Measurements from ENCODE around the gene RTCA. TPM values are rescaled to one million over a fixed set of nuclear protein-coding genes. Genes with fewer than 3 reads are reported as not detected.

Gene RTCA
- total RNA-seq, 1 experiment from 2014 or later = 33.6 TPM

GRCh38 chr1:100230765-100231164 is 35.3 kb upstream of the RTCA start:
- Mint-ChIP-seq H3K4me3 (no peak overlapping the region), H3K27ac (no peak overlapping the region), H3K4me1 (peaks cover 0 to 3% of the 10 kb centered on the region in 2 experiments; a peak in 2 of 4 replicates), H3K36me3 (ENCODE audit: insufficient read depth in 1 of 3, low read depth in 3 of 3) (peaks cover 7 to 56% (median 49%) of the 10 kb centered on the region in 3 experiments; a peak in 6 of 7 replicates), H3K9me3 (no peaks in the 10 kb centered on the region), H3K27me3 (ENCODE audit: low read depth) (no peaks in the 10 kb centered on the region)
- no peak overlapping the region for H3K56ac ChIP-seq (ENCODE audit: insufficient read length, low read depth, low read length)
- H2AK5ac ChIP-seq (ENCODE audit: insufficient read length, low read length) = no peak overlapping the region
- no peak overlapping the region for H4K5ac ChIP-seq (ENCODE audit: insufficient read length, low read depth, low read length)
- no peaks in the 10 kb centered on the region for H4K20me1 ChIP-seq (ENCODE audit: control insufficient read depth, insufficient read depth, insufficient read length)
- H3K23ac ChIP-seq (ENCODE audit: insufficient read length, low read depth, low read length) = no peak overlapping the region
- no peak overlapping the region for H2BK15ac ChIP-seq (ENCODE audit: low read depth, low read length)
- H3K27ac ChIP-seq (ENCODE audit: insufficient read length, low read depth, low read length) = no peak overlapping the region
- H3K9ac ChIP-seq (ENCODE audit: extremely low read depth, insufficient read length, low read length) = no peak overlapping the region
- H3K14ac ChIP-seq (ENCODE audit: insufficient read depth, low read length) = no peak overlapping the region
- H3K18ac ChIP-seq (ENCODE audit: insufficient read length, low read depth, low read length) = no peak overlapping the region
- H3K4ac ChIP-seq (ENCODE audit: low read depth, low read length) = no peak overlapping the region
- H3K79me1 ChIP-seq (ENCODE audit: insufficient read depth, low read depth, low read length, poor library complexity, severe bottlenecking) = no peaks in the 10 kb centered on the region
- H2AFZ ChIP-seq (ENCODE audit: low read length) = no peak overlapping the region
- no peak overlapping the region for H2BK20ac ChIP-seq (ENCODE audit: low read depth, low read length, poor library complexity, severe bottlenecking)
- H2BK5ac ChIP-seq (ENCODE audit: insufficient read length, low read length) = no peak overlapping the region
- TF ChIP-seq, protein P1, sequence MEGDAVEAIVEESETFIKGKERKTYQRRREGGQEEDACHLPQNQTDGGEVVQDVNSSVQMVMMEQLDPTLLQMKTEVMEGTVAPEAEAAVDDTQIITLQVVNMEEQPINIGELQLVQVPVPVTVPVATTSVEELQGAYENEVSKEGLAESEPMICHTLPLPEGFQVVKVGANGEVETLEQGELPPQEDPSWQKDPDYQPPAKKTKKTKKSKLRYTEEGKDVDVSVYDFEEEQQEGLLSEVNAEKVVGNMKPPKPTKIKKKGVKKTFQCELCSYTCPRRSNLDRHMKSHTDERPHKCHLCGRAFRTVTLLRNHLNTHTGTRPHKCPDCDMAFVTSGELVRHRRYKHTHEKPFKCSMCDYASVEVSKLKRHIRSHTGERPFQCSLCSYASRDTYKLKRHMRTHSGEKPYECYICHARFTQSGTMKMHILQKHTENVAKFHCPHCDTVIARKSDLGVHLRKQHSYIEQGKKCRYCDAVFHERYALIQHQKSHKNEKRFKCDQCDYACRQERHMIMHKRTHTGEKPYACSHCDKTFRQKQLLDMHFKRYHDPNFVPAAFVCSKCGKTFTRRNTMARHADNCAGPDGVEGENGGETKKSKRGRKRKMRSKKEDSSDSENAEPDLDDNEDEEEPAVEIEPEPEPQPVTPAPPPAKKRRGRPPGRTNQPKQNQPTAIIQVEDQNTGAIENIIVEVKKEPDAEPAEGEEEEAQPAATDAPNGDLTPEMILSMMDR (conservative IDR thresholded peaks at IDR 0.05) = no peak
- no peaks in the 10 kb centered on the region for H3K79me2 ChIP-seq (ENCODE audit: insufficient read depth, low read length)
- no peak overlapping the region for H4K91ac ChIP-seq (ENCODE audit: insufficient read length, low read depth, low read length)
- no peak overlapping the region for H2BK12ac ChIP-seq (ENCODE audit: insufficient read length, low read depth, low read length)
- H3T11ph ChIP-seq (ENCODE audit: low read length) = no peak overlapping the region
- no CpG with 5 or more reads among the region's 2 CpGs for WGBS (ENCODE audit: extremely low coverage, insufficient read length, low lambda C conversion rate)
- H3K9me3 ChIP-seq (ENCODE audit: control insufficient read depth, low read depth, low read length) = no peaks in the 10 kb centered on the region
- no peaks in the 10 kb centered on the region for H3K23me2 ChIP-seq (ENCODE audit: insufficient read length, low read depth, low read length, poor library complexity, severe bottlenecking)
- H3K4me2 ChIP-seq (ENCODE audit: insufficient read depth, insufficient read length, low read length) = no peak overlapping the region
- no peaks in the 10 kb centered on the region for H3K27me3 ChIP-seq (ENCODE audit: insufficient read depth, low read length)
- DNase-seq = no peak
- H3K4me1 ChIP-seq (ENCODE audit: insufficient read depth, low read length) = no peaks in the 10 kb centered on the region
- H2BK120ac ChIP-seq (ENCODE audit: low read depth, low read length, poor library complexity, severe bottlenecking) = no peak overlapping the region
- H4K8ac ChIP-seq (replicated peaks; ENCODE audit: insufficient read length, low read depth, low read length) = no peak overlapping the region
